Panc1 (cell line): Measurements from ENCODE around the gene ATP1B4.

Experiments
- SIN3A ChIP-seq: IDR thresholded peaks from 2 replicates; pipeline ENCODE4 v1.6.1; 2012; ENCODE audit warnings: low read depth, mild to moderate bottlenecking, low read length, moderate library complexity, borderline replicate concordance; ENCODE audit not compliant: insufficient read depth
- TF ChIP-seq, protein P1 (sequence below): fragments of 450-650 bp; IDR thresholded peaks from 2 replicates; pipeline ENCODE4 v1.5.1; 2017; ENCODE audit warnings: mild to moderate bottlenecking
- TF ChIP-seq, protein P2 (sequence below), 2 experiments: IDR thresholded peaks; 2 replicates each; pipeline ENCODE4 v1.6.1; 2011 to 2012; ENCODE audit warnings: low read depth in 2 of 2, control low read depth in 1 of 2, low read length in 1 of 2, mild to moderate bottlenecking in 1 of 2, moderate library complexity in 1 of 2; ENCODE audit not compliant: insufficient read depth in 1 of 2

DNA sequence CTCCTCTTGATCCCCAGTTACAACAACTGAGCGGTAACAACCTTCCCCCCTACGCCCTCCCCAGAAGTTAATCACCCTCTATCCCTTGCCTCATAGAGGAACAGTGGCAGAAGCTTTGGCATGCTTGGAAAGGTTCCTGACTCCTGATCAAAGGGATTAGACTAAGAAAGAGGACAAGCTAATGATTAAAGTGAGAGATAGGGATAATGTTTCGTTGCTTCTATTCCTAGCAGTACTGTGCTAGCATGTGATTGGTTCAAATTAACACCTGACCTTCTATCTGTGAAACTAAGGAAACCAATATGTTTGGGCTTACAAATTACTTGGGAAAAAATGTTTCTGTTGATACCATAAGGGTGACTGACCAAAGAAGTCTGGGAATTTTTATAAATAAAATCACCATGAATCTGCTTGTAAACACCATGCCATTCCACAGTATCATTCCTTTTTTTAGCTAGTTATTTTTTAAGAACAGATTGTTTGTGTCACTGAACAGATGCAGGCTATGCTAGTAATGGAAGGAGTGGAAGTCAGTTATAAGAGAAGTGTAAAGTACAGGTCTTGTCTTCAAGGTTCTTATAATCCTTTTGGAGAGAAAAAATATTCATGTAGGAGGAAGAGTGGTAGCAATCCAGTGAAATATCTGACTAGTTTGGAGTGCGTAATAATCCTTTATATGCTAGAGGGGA is 11.3 kb upstream of the ATP1B4 start:
- TF ChIP-seq, protein P1, sequence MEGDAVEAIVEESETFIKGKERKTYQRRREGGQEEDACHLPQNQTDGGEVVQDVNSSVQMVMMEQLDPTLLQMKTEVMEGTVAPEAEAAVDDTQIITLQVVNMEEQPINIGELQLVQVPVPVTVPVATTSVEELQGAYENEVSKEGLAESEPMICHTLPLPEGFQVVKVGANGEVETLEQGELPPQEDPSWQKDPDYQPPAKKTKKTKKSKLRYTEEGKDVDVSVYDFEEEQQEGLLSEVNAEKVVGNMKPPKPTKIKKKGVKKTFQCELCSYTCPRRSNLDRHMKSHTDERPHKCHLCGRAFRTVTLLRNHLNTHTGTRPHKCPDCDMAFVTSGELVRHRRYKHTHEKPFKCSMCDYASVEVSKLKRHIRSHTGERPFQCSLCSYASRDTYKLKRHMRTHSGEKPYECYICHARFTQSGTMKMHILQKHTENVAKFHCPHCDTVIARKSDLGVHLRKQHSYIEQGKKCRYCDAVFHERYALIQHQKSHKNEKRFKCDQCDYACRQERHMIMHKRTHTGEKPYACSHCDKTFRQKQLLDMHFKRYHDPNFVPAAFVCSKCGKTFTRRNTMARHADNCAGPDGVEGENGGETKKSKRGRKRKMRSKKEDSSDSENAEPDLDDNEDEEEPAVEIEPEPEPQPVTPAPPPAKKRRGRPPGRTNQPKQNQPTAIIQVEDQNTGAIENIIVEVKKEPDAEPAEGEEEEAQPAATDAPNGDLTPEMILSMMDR = no peak
- TF ChIP-seq SIN3A = no peak
- TF ChIP-seq, protein P2, sequence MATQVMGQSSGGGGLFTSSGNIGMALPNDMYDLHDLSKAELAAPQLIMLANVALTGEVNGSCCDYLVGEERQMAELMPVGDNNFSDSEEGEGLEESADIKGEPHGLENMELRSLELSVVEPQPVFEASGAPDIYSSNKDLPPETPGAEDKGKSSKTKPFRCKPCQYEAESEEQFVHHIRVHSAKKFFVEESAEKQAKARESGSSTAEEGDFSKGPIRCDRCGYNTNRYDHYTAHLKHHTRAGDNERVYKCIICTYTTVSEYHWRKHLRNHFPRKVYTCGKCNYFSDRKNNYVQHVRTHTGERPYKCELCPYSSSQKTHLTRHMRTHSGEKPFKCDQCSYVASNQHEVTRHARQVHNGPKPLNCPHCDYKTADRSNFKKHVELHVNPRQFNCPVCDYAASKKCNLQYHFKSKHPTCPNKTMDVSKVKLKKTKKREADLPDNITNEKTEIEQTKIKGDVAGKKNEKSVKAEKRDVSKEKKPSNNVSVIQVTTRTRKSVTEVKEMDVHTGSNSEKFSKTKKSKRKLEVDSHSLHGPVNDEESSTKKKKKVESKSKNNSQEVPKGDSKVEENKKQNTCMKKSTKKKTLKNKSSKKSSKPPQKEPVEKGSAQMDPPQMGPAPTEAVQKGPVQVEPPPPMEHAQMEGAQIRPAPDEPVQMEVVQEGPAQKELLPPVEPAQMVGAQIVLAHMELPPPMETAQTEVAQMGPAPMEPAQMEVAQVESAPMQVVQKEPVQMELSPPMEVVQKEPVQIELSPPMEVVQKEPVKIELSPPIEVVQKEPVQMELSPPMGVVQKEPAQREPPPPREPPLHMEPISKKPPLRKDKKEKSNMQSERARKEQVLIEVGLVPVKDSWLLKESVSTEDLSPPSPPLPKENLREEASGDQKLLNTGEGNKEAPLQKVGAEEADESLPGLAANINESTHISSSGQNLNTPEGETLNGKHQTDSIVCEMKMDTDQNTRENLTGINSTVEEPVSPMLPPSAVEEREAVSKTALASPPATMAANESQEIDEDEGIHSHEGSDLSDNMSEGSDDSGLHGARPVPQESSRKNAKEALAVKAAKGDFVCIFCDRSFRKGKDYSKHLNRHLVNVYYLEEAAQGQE (IDR thresholded peaks at IDR 0.05; ENCODE audit: insufficient read depth in 1 of 2, low read depth in 2 of 2, low read length in 1 of 2) = no peak
